ENCODE results near the gene ARMS2. TPM values are rescaled to one million over a fixed set of nuclear protein-coding genes. Genes with fewer than 3 reads are reported as not detected.
A peak's percentile ranks its signal among the peaks of the same experiment; 100 is the strongest.

Gene ARMS2
- total RNA-seq, 6 experiments from 2014 or later, result not detected

DNA sequence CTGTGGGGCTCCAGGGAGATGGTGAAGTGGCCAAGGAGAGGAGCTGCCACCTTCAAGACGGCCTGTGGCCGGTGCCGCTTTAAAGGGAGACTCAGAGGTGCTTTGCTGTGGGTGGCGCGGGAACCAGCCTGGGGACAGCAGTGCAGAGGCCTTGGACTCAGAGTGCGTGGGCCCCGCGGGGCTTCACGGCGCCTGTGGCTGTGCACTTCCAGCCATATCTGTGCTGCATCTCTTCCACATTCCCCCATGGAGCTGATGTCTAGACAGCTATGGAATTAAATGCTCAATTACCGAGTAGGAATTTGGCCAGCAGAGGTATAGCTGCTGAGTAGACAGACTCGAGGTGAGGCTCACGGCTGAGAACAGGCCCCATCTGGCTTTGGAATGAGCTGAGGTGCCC is 48.6 kb downstream of the ARMS2 start:
- H3K27me3 ChIP-seq, result no peaks in the 10 kb centered on the region
- ATAC-seq (no peak), DNase-seq (no peak)
- peaks cover 0 to 4% (median 0%) of the 10 kb centered on the region in 4 donors for H3K36me3 ChIP-seq
- H3K27ac ChIP-seq, result no peak overlapping the region
- TF ChIP-seq POLR2A (IDR thresholded peaks at IDR 0.05), result no peak
- TF ChIP-seq, protein P1, sequence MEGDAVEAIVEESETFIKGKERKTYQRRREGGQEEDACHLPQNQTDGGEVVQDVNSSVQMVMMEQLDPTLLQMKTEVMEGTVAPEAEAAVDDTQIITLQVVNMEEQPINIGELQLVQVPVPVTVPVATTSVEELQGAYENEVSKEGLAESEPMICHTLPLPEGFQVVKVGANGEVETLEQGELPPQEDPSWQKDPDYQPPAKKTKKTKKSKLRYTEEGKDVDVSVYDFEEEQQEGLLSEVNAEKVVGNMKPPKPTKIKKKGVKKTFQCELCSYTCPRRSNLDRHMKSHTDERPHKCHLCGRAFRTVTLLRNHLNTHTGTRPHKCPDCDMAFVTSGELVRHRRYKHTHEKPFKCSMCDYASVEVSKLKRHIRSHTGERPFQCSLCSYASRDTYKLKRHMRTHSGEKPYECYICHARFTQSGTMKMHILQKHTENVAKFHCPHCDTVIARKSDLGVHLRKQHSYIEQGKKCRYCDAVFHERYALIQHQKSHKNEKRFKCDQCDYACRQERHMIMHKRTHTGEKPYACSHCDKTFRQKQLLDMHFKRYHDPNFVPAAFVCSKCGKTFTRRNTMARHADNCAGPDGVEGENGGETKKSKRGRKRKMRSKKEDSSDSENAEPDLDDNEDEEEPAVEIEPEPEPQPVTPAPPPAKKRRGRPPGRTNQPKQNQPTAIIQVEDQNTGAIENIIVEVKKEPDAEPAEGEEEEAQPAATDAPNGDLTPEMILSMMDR (IDR thresholded peaks at IDR 0.05), result no peak
- 94% methylated on average over 5 of the region's 13 CpGs for whole genome bisulfite sequencing (ENCODE audit: insufficient coverage, low coverage, low lambda C conversion rate, missing lambda C conversion rate)
- intact Hi-C loops (cut with DNase I), result loop anchor here in 1 of 2 donors (10.0 kb wide), 1 partner anchor 72 kb away; no protein-coding TSS in a partner anchor
- no peaks in the 10 kb centered on the region for H3K9me3 ChIP-seq
- no peaks in the 10 kb centered on the region for H3K4me1 ChIP-seq
- H3K4me3 ChIP-seq, result no peak overlapping the region

DNA sequence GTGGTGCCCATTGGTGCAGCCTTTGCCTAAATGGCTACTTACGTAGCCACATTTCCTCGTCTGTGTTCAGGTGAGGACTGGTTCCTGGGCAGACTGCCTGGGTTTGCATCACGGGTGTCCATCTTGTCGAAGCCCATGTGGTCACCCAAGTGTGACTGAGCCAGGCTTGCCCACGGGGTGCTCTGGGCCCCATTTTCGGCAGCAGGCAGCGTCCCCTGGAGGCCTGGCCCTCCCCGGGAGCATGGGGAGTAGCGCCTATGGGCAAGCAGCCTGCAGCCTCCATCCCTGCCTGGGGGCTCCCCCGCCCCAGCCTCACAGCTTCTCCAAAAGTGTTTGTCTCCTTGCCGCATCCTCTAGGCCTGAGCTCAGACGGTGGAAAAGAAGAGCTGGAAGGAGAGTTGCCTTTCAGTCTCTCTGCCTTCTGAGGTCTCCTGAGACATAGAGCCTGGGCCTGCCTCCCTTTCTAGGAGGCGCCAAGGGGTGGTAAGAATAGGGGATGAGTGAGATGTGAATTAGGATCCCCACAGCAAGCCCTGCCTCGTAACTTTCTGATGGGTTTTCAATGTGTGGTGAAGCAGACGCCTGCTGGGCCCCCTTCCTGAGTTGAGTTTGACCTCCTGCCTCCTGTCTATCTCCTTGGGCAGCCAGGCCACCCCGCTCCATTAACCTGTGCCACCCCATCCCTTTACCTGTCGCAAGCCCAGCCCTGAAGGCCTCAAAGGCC is 49.6 kb downstream of the ARMS2 start:
- no peaks in the 10 kb centered on the region for H3K9me3 ChIP-seq
- H3K4me3 ChIP-seq, result no peak overlapping the region
- H3K27me3 ChIP-seq, result no peaks in the 10 kb centered on the region
- H3K27ac ChIP-seq, result no peak overlapping the region
- DNase-seq (no peak), ATAC-seq (no peak)
- 79% methylated on average over 5 of the region's 17 CpGs for WGBS (ENCODE audit: insufficient coverage, low coverage, low lambda C conversion rate, missing lambda C conversion rate)
- peaks cover 0 to 5% (median 2%) of the 10 kb centered on the region in 4 donors for H3K36me3 ChIP-seq
- no peak for TF ChIP-seq POLR2A (IDR thresholded peaks at IDR 0.05)
- TF ChIP-seq, protein P1 (IDR thresholded peaks at IDR 0.05), result no peak
- H3K4me1 ChIP-seq, result no peaks in the 10 kb centered on the region
- intact Hi-C loops (cut with DNase I), result loop anchor here in 1 of 2 donors (10.0 kb wide), 1 partner anchor 71 kb away; no protein-coding TSS in a partner anchor

DNA sequence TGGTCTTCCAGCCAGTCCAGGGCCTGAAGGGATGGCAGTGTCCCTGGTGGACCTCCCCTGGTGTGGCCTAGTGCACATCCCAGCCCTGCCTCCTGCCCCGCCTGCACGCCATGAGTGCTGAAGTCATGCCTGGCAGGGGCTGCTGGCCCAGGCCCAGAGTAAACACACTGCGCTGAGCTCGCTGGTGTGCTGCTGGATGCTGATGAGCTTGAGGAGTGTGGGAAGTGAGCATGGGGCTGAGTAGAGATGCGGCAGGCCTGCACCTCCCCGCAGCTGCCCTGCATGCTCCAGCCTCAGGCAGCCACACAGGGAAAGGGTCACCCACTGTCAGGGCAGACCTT is 50.1 kb downstream of the ARMS2 start:
- peaks cover 0 to 5% (median 2%) of the 10 kb centered on the region in 4 donors for H3K36me3 ChIP-seq
- H3K4me1 ChIP-seq, result no peaks in the 10 kb centered on the region
- TF ChIP-seq POLR2A (IDR thresholded peaks at IDR 0.05), result no peak
- TF ChIP-seq, protein P1 (IDR thresholded peaks at IDR 0.05), result no peak
- no peaks in the 10 kb centered on the region for H3K27me3 ChIP-seq
- intact Hi-C loops (cut with DNase I), result loop anchor here in 1 of 2 donors (10.0 kb wide), 1 partner anchor 70 kb away; no protein-coding TSS in a partner anchor
- no peak overlapping the region for H3K27ac ChIP-seq
- ATAC-seq (peak; percentile 96 to 99 (median 98)), DNase-seq (peak; percentile 88 to 90 (median 89))
- H3K4me3 ChIP-seq, result no peak overlapping the region
- no peaks in the 10 kb centered on the region for H3K9me3 ChIP-seq
- no CpG with 5 or more reads among the region's 6 CpGs for WGBS (ENCODE audit: insufficient coverage, low coverage, low lambda C conversion rate, missing lambda C conversion rate)

DNA sequence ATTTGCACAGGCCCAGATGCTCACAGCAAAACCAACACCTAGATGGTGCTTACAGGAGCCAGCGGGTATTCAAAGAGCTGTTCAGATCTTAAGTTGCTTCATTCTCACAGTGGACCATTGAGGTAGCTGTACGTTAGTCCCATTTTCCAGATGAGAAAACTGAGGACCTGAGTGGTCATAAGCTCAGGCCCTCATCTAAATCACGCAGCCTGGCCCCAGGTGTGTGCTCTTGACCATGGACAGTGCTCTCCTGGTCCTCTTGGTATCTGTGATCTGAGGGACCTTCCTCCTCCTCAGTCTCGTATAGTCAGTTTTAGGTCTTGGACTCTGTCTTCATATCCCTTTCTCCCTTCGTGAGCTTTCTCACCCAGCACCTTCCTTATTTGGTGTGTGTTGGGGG is 50.6 kb downstream of the ARMS2 start:
- no peak for TF ChIP-seq POLR2A (IDR thresholded peaks at IDR 0.05)
- TF ChIP-seq, protein P1 (IDR thresholded peaks at IDR 0.05), result no peak
- ATAC-seq, result no peak
- 73% methylated on average over 3 of the region's 5 CpGs for WGBS (ENCODE audit: insufficient coverage, low coverage, low lambda C conversion rate, missing lambda C conversion rate)
- H3K27ac ChIP-seq, result no peak overlapping the region
- intact Hi-C loops (cut with DNase I), result loop anchor here in 1 of 2 donors (10.0 kb wide), 1 partner anchor 70 kb away; no protein-coding TSS in a partner anchor
- H3K4me1 ChIP-seq, result no peaks in the 10 kb centered on the region
- DNase-seq, result no peak
- H3K9me3 ChIP-seq, result no peaks in the 10 kb centered on the region
- no peaks in the 10 kb centered on the region for H3K27me3 ChIP-seq
- H3K36me3 ChIP-seq, result peaks cover 0 to 5% (median 2%) of the 10 kb centered on the region in 4 donors
- no peak overlapping the region for H3K4me3 ChIP-seq

Measured in right lobe of liver (tissue), 6 donors.